ENCODE measurements around the gene PTPRM.

GRCh38 chr18:7980656-7981055 is 413.5 kb downstream of the PTPRM start:
- TF ChIP-seq, protein P1, sequence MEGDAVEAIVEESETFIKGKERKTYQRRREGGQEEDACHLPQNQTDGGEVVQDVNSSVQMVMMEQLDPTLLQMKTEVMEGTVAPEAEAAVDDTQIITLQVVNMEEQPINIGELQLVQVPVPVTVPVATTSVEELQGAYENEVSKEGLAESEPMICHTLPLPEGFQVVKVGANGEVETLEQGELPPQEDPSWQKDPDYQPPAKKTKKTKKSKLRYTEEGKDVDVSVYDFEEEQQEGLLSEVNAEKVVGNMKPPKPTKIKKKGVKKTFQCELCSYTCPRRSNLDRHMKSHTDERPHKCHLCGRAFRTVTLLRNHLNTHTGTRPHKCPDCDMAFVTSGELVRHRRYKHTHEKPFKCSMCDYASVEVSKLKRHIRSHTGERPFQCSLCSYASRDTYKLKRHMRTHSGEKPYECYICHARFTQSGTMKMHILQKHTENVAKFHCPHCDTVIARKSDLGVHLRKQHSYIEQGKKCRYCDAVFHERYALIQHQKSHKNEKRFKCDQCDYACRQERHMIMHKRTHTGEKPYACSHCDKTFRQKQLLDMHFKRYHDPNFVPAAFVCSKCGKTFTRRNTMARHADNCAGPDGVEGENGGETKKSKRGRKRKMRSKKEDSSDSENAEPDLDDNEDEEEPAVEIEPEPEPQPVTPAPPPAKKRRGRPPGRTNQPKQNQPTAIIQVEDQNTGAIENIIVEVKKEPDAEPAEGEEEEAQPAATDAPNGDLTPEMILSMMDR (IDR thresholded peaks at IDR 0.05; ENCODE audit: low read depth, low read length, poor library complexity, severe bottlenecking), result no peak
- TF ChIP-seq EZH2phosphoT487 (IDR thresholded peaks at IDR 0.05; ENCODE audit: borderline replicate concordance, low read length), result no peak
